ENCODE measurements around the gene WNK2. TPM values are rescaled to one million over a fixed set of nuclear protein-coding genes. Genes with fewer than 3 reads are reported as not detected.
"Not testable (repeated sequence)": the region's sequence is repeated elsewhere in the genome, so short reads cannot be mapped to it uniquely, and the experiment has no call there.

Gene WNK2
- total RNA-seq, 1 donor from 2014 or later: 336 TPM

DNA sequence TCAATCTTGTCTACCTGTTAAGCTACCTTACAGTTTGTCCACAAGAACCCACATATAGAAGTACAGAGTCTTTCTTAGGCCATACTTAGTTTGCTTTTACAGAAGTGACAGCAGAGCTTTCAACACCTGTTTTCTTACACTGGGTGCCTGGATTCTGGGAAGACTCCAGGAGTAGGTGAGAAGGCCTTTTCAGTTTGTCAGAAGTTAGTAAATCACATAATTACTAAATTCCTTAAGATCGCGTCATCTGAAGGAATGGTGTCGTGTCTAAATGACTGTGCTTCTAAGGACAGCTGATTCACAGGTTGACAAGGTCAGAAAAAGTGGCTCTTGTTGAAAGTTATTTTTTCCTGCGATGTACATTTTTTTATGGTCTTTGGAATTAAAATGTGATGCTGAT is 170.5 kb downstream of the WNK2 start:
- Mint-ChIP-seq H3K9me3 (ENCODE audit: unreplicated experiment) (no peaks in the 10 kb centered on the region), H3K36me3 (ENCODE audit: unreplicated experiment) (no peaks in the 10 kb centered on the region), H3K4me3 (ENCODE audit: unreplicated experiment) (no peak overlapping the region), H3K27ac (ENCODE audit: unreplicated experiment) (no peak overlapping the region), H3K4me1 (ENCODE audit: low read depth, unreplicated experiment) (no peaks in the 10 kb centered on the region), H3K27me3 (ENCODE audit: unreplicated experiment) (peaks cover 2% of the 10 kb centered on the region)
- no peak for DNase-seq
- TF ChIP-seq, protein P1, sequence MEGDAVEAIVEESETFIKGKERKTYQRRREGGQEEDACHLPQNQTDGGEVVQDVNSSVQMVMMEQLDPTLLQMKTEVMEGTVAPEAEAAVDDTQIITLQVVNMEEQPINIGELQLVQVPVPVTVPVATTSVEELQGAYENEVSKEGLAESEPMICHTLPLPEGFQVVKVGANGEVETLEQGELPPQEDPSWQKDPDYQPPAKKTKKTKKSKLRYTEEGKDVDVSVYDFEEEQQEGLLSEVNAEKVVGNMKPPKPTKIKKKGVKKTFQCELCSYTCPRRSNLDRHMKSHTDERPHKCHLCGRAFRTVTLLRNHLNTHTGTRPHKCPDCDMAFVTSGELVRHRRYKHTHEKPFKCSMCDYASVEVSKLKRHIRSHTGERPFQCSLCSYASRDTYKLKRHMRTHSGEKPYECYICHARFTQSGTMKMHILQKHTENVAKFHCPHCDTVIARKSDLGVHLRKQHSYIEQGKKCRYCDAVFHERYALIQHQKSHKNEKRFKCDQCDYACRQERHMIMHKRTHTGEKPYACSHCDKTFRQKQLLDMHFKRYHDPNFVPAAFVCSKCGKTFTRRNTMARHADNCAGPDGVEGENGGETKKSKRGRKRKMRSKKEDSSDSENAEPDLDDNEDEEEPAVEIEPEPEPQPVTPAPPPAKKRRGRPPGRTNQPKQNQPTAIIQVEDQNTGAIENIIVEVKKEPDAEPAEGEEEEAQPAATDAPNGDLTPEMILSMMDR (IDR thresholded peaks at IDR 0.05; ENCODE audit: partially characterized antibody, unreplicated experiment): no peak

DNA sequence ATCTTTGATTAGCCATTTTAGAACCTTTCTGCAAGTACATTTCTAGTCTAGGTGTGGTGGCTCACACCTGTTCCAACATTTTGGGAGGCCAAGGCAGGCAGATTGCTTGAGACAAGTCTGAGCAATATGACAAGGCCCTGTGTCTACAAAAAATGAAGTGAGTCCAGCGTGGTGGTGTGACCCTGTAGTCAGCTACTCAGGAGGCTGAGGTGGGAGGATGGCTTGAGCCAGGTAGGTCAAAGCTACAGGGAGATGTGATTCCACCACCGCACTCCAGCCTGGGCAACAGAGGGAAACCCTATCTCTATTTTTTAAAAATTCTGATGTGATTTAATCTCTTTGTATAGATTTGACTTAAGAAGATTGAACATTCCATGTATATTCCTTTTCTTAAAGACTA is 171.9 kb downstream of the WNK2 start:
- Mint-ChIP-seq H3K4me1 (ENCODE audit: low read depth, unreplicated experiment) (no peaks in the 10 kb centered on the region), H3K27me3 (ENCODE audit: unreplicated experiment) (peaks cover 2% of the 10 kb centered on the region), H3K36me3 (ENCODE audit: unreplicated experiment) (no peaks in the 10 kb centered on the region), H3K27ac (ENCODE audit: unreplicated experiment) (no peak overlapping the region), H3K9me3 (ENCODE audit: unreplicated experiment) (no peaks in the 10 kb centered on the region), H3K4me3 (ENCODE audit: unreplicated experiment) (no peak overlapping the region)
- DNase-seq: no peak
- TF ChIP-seq, protein P1 (IDR thresholded peaks at IDR 0.05; ENCODE audit: partially characterized antibody, unreplicated experiment): no peak

DNA sequence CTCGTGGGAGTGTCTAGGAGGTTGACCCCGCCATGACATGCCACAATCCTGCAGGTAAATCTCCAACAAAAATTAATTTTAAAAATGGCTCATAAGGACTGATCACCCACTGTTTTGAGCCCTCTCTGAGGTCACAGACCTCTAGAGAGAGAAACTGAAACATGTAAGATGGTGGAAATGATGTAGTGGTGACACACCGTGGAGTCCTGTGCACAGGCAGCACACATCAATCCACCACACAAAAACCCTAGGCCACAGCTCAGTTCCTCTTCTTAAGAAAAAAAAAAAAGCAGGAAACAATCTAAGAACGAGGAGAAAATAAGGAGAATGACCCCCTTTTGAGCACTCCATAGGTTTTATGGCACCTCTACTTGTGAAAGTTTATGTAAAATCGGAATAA is 173.7 kb downstream of the WNK2 start:
- no peak overlapping the region for H3K4me3 Mint-ChIP-seq (ENCODE audit: unreplicated experiment)
- H3K4me1 Mint-ChIP-seq (ENCODE audit: low read depth, unreplicated experiment): no peaks in the 10 kb centered on the region
- TF ChIP-seq, protein P1 (IDR thresholded peaks at IDR 0.05; ENCODE audit: partially characterized antibody, unreplicated experiment): no peak
- DNase-seq: no peak
- H3K27ac Mint-ChIP-seq (ENCODE audit: unreplicated experiment): no peak overlapping the region
- H3K36me3 Mint-ChIP-seq (ENCODE audit: unreplicated experiment): no peaks in the 10 kb centered on the region
- H3K9me3 Mint-ChIP-seq (ENCODE audit: unreplicated experiment): no peaks in the 10 kb centered on the region
- peaks cover 2% of the 10 kb centered on the region for H3K27me3 Mint-ChIP-seq (ENCODE audit: unreplicated experiment)

DNA sequence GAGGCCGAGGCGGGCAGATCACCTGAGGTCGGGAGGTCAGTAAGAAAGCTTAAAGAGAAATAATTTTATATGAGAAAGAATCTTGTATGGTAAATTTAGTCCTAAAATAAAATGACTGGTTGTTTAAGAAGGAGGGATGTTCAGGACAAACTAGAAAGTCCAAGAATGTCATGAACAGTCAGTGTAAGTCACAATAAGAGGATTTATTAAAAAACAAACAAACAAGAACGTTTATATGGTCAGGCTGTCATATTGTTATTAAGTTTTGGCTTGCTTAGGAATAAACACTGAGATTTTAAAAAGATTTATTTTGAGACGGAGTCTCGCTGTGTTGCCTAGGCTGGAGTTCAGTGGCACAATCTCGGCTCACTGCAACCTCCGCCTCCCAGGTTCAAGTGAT is 176.0 kb downstream of the WNK2 start:
- H3K9me3 Mint-ChIP-seq (ENCODE audit: unreplicated experiment); DNase-seq; H3K4me1 Mint-ChIP-seq (ENCODE audit: low read depth, unreplicated experiment): not testable (repeated sequence)

DNA sequence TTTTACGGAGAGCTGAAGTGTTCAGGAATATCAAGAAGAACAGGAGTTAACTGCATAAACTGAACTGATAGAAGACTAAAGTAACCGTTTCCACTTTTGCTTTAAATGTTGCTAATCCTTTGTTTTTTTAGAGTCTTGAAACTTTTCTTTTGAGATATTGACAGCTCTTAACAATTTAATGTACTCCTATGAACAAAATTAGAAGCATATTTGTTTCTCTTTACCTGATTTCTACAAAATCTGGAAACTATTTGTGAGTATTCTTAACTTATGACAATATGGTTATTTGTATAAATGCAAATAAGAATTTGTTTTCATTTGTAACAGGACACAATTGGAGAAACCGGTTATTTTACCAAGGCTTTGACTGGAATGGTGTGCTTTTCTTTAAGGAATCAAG is 178.1 kb downstream of the WNK2 start:
- TF ChIP-seq, protein P1 (IDR thresholded peaks at IDR 0.05; ENCODE audit: partially characterized antibody, unreplicated experiment): no peak
- Mint-ChIP-seq H3K27ac (ENCODE audit: unreplicated experiment) (no peak overlapping the region), H3K9me3 (ENCODE audit: unreplicated experiment) (peaks cover 4% of the 10 kb centered on the region), H3K4me1 (ENCODE audit: low read depth, unreplicated experiment) (no peaks in the 10 kb centered on the region), H3K27me3 (ENCODE audit: unreplicated experiment) (peaks cover 4% of the 10 kb centered on the region), H3K36me3 (ENCODE audit: unreplicated experiment) (peaks cover 10% of the 10 kb centered on the region), H3K4me3 (ENCODE audit: unreplicated experiment) (no peak overlapping the region)
- DNase-seq: no peak

More for the DNA sequence above, 176.0 kb downstream of the WNK2 start:
- not testable (repeated sequence) for H3K27me3 Mint-ChIP-seq (ENCODE audit: unreplicated experiment); H3K27ac Mint-ChIP-seq (ENCODE audit: unreplicated experiment); H3K4me3 Mint-ChIP-seq (ENCODE audit: unreplicated experiment); H3K36me3 Mint-ChIP-seq (ENCODE audit: unreplicated experiment)
